ENCODE measurements around the gene G2E3. TPM values are rescaled to one million over a fixed set of nuclear protein-coding genes. Genes with fewer than 3 reads are reported as not detected.
A peak's percentile ranks its signal among the peaks of the same experiment; 100 is the strongest.
"Not testable (repeated sequence)": the region's sequence is repeated elsewhere in the genome, so short reads cannot be mapped to it uniquely, and the experiment has no call there.

Gene G2E3
- total RNA-seq, 3 donors from 2014 or later: 14.9 to 16.3 (median 15.1) TPM

- H3K4me1 ChIP-seq (ENCODE audit: low read depth): no peaks in the 10 kb centered on the region
- no peaks in the 10 kb centered on the region for H3K36me3 ChIP-seq (ENCODE audit: low read depth)
- no peaks in the 10 kb centered on the region for H3K9me3 ChIP-seq
- no peak for ATAC-seq
- no peak for DNase-seq
- intact Hi-C loops (cut with DNase I, micrococcal nuclease): no loop called here
- TF ChIP-seq, protein P1, sequence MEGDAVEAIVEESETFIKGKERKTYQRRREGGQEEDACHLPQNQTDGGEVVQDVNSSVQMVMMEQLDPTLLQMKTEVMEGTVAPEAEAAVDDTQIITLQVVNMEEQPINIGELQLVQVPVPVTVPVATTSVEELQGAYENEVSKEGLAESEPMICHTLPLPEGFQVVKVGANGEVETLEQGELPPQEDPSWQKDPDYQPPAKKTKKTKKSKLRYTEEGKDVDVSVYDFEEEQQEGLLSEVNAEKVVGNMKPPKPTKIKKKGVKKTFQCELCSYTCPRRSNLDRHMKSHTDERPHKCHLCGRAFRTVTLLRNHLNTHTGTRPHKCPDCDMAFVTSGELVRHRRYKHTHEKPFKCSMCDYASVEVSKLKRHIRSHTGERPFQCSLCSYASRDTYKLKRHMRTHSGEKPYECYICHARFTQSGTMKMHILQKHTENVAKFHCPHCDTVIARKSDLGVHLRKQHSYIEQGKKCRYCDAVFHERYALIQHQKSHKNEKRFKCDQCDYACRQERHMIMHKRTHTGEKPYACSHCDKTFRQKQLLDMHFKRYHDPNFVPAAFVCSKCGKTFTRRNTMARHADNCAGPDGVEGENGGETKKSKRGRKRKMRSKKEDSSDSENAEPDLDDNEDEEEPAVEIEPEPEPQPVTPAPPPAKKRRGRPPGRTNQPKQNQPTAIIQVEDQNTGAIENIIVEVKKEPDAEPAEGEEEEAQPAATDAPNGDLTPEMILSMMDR (IDR thresholded peaks at IDR 0.05): no peak
- no peak overlapping the region for H3K4me3 ChIP-seq
These were observed 38.0 kb downstream of the G2E3 start for GRCh38 chr14:30596935-30597334.

DNA sequence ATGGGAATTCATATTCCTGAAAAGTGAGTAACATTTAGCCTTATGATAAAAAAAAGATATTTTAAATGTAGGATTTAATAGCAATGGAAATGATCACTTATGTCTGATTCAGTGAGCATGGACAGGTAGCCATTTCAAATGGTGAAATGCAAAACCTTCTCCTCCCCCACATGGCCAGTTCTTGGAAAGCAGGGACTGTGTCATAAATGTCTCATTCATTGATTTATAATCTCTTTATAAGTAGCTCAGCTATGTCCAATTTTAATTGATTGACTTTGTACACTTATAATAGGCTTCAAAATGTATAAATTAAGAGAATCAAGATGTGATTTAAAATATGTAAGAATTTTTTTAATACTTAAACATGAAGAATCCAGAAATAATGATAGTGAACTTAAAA, 38.5 kb downstream of the G2E3 start:
- DNase-seq (no peak), ATAC-seq (no peak)
- Histone ChIP-seq H3K4me1 (ENCODE audit: low read depth) (no peaks in the 10 kb centered on the region), H3K4me3 (no peak overlapping the region), H3K36me3 (ENCODE audit: low read depth) (no peaks in the 10 kb centered on the region), H3K9me3 (no peaks in the 10 kb centered on the region)
- TF ChIP-seq, protein P1 (IDR thresholded peaks at IDR 0.05): no peak
- intact Hi-C loops (cut with DNase I, micrococcal nuclease): no loop called here

DNA sequence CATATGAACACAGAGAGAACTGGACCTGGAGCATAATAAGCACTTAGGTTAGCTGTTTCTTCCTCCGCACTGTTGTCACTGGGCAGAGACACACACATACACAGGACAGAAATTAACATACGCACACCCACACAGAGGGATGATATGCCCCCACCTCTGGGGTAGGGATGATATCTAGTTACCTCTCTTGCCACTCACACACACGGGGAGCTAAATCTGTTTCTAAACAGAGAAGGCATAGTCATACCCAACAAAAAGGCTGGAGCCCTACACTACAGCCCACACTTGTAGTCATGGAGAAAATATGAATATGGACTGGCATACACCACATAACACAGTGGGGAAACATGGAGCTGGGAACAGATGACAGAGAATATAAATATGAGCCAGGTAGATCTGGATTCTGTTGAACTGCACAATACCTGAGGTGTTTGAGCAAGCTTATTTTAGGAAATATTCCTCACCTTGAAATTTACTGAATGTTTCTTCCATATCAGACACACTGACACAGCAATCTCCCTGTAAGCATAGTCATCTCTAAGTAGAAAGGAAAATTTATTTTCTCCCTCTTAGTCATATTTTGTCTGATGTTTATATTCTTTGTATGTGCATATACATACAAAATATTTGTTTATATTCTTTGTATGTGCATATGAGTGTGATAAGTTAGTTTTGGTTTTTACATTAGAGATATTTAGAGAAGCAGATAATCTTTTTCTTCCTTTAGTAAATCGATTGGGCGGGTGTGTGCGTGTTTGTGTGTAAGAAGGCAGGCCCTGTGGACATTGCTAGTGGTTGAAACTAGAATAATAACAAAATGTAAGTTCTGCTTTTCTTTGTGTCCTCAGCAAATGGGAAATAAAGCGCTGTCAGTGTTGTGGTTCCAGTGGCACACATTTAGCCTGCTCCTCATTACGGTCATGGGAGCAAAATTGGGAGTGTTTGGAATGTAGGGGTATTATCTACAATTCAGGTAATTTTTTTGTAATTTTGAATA, 42.3 kb downstream of the G2E3 start:
- no peak for DNase-seq
- TF ChIP-seq, protein P1 (IDR thresholded peaks at IDR 0.05): no peak
- no peaks in the 10 kb centered on the region for H3K36me3 ChIP-seq (ENCODE audit: low read depth)
- no peak for ATAC-seq
- no peaks in the 10 kb centered on the region for H3K9me3 ChIP-seq
- intact Hi-C loops (cut with DNase I, micrococcal nuclease): no loop called here
- H3K4me1 ChIP-seq (ENCODE audit: low read depth): no peaks in the 10 kb centered on the region
- H3K4me3 ChIP-seq: no peak overlapping the region

DNA sequence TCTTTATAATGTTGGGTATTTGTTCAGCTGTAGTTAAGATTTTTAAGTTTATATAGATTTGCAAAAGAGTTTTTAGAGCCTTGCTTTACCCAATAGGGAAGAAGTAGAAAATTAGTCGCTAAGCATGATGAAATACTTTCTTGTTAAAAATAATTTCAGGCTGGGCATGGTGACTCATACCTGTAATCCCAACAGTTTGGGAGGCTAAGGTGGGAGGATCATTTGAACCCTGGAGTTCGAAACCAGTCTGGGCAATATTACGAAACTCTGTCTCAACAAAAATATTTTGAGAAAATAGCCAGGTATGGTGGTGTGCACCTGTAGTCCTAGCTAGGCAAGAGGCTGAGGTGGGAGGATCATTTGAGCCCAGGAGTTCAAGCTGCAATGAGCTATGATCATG, 44.4 kb downstream of the G2E3 start:
- intact Hi-C loops (cut with DNase I, micrococcal nuclease): no loop called here
- DNase-seq (no peak), ATAC-seq (no peak)
- no peaks in the 10 kb centered on the region for H3K9me3 ChIP-seq
- TF ChIP-seq, protein P1 (IDR thresholded peaks at IDR 0.05): no peak
- no peaks in the 10 kb centered on the region for H3K36me3 ChIP-seq (ENCODE audit: low read depth)
- H3K4me1 ChIP-seq (ENCODE audit: low read depth): no peaks in the 10 kb centered on the region
- H3K4me3 ChIP-seq: no peak overlapping the region

GRCh38 chr14:30604696-30605095, 45.7 kb downstream of the G2E3 start:
- intact Hi-C loops (cut with DNase I, micrococcal nuclease); H3K9me3 ChIP-seq; H3K4me1 ChIP-seq (ENCODE audit: low read depth); ATAC-seq; DNase-seq; H3K36me3 ChIP-seq (ENCODE audit: low read depth); H3K4me3 ChIP-seq: not testable (repeated sequence)

DNA sequence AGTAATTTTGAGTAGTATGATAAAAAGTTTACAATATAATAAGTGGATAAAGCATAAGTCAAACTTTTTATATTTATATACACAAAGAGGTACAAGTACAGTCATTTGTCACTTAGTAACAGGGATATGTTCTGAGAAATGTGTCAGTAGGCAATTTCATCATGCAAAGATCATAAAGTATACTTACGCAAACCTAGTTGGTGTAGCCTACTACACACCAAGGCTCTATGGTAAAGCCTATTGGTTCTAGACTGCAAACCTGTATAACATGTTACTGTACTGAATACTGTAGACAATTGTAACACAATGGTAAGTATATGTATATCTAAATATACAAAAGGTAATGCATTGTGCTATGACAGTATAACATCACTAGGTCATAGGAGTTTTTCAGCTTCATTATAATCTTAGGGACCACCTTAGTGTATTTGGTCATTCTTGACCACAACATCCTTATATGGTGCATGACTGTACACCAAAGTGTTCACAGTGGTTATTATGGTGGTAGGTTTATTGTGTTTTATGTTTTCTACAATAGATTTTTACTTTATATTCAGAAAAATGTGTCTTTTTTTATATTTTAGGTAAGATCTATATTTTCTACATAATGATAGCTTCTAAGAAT, 48.3 kb downstream of the G2E3 start:
- peak; percentile 62 for ATAC-seq
- TF ChIP-seq, protein P1 (IDR thresholded peaks at IDR 0.05): no peak

More for the DNA sequence above, 48.3 kb downstream of the G2E3 start:
- intact Hi-C loops (cut with DNase I, micrococcal nuclease): no loop called here
- H3K36me3 ChIP-seq (ENCODE audit: low read depth): no peaks in the 10 kb centered on the region
- H3K4me1 ChIP-seq (ENCODE audit: low read depth): peaks cover 17% of the 10 kb centered on the region
- DNase-seq: no peak
- no peaks in the 10 kb centered on the region for H3K9me3 ChIP-seq
- no peak overlapping the region for H3K4me3 ChIP-seq

All from mucosa of descending colon (tissue), 3 donors.